HepG2 (cell line): ENCODE measurements around the gene SEMA7A. TPM values are rescaled to one million over a fixed set of nuclear protein-coding genes. Genes with fewer than 3 reads are reported as not detected.

Experiments
- ATAC-seq: fragments of 200-7000 bp; cut with Tn5 transposase; 3 replicates; pipeline ENCODE4 v1.9.1; 2020; ENCODE audit warnings: mild to moderate bottlenecking, moderate library complexity
- BruUV-seq: library from RNA; stranded (reverse); fragments of 400-500 nt; replicated peaks from 2 replicates; lab custom pipeline; 2021; lab: Mats Ljungman, UMichigan
- CTCF ChIA-PET: fragments of 300-600 bp; formaldehyde crosslinking; extraction: SDS; loops from one replicate; lab custom pipeline; 2021; ENCODE audit warnings: low total read pairs, inconsistent platforms, low intra/inter-chr PET ratio; lab: Yijun Ruan, JAX
- POLR2A ChIA-PET: fragments of 350-600 bp; sonication (Branson Sonifier 250); formaldehyde crosslinking; loops from one replicate; lab custom pipeline; 2020; ENCODE audit warnings: antibody characterized with exemption, inconsistent platforms; lab: Yijun Ruan, JAX
- DNase-seq: peaks from one replicate; pipeline ENCODE4 v3.0.0-alpha.2; 2015; ENCODE audit warnings: low spot score
- FAIRE-seq: peaks from 3 replicates; lab custom pipeline; 2011; peaks lifted over from hg19 to GRCh38; lab: Jason Lieb, UNC
- H2AFZ ChIP-seq: one replicate; pipeline ENCODE4 v1.6.1; 2011; ENCODE audit warnings: low read length, inconsistent platforms
- H3K27ac ChIP-seq: fragments of 300-600 bp; 3 replicates; pipeline ENCODE4 v1.8.0; 2011; ENCODE audit warnings: mixed run types, mild to moderate bottlenecking, mixed read lengths, low read length, inconsistent platforms; ENCODE audit not compliant: insufficient read depth; ENCODE audit errors: extremely low read length
- H3K27me3 ChIP-seq, 2 experiments: fragments of 200-600 bp in 1 of 2; 2 replicates in 1 of 2; 3 replicates in 1 of 2; pipeline versions ENCODE4 v1.6.0 to v1.8.0; 2011; ENCODE audit warnings: low read length in 2 of 2, mild to moderate bottlenecking in 2 of 2, moderate library complexity in 2 of 2, inconsistent platforms in 1 of 2; ENCODE audit not compliant: insufficient read depth in 2 of 2, control insufficient read depth in 1 of 2
- H3K36me3 ChIP-seq, 2 experiments: fragments of 200-600 bp in 1 of 2; replicated peaks in 1 of 2; 2 replicates in 1 of 2; 3 replicates in 1 of 2; pipeline versions ENCODE4 v1.5.1 to v1.8.0; 2011; ENCODE audit warnings: low read length in 2 of 2, inconsistent platforms in 1 of 2; ENCODE audit not compliant: insufficient read depth in 2 of 2, control insufficient read depth in 1 of 2
- H3K4me1 ChIP-seq: 2 replicates; pipeline ENCODE4 v1.5.1; 2012; ENCODE audit warnings: low read length, inconsistent platforms; ENCODE audit not compliant: insufficient read depth
- H3K4me2 ChIP-seq: 2 replicates; pipeline ENCODE4 v1.6.0; 2011; ENCODE audit warnings: low read depth, low read length, inconsistent platforms
- H3K4me3 ChIP-seq, 3 experiments: fragments of 200-600 bp in 1 of 3; sonication (generic), shearing (Covaris generic) in 1 of 3; replicated peaks in 1 of 3; 2 replicates each; pipeline ENCODE4 v1.5.1; 2011 to 2016; ENCODE audit warnings: low read length in 3 of 3, inconsistent platforms in 2 of 3, low read depth in 2 of 3, mild to moderate bottlenecking in 2 of 3, control low read depth in 1 of 3, mixed read lengths in 1 of 3; ENCODE audit not compliant: insufficient read depth in 1 of 3
- H3K79me2 ChIP-seq: one replicate; pipeline ENCODE4 v1.6.1; 2011; ENCODE audit warnings: low read length, inconsistent platforms; ENCODE audit not compliant: insufficient read depth
- H3K9ac ChIP-seq: 2 replicates; pipeline ENCODE4 v1.6.0; 2011; ENCODE audit warnings: mild to moderate bottlenecking, low read depth, low read length, inconsistent platforms; ENCODE audit not compliant: insufficient read depth
- H3K9me3 ChIP-seq: 2 replicates; pipeline ENCODE4 v1.5.1; 2012; ENCODE audit warnings: mild to moderate bottlenecking, low read length
- H4K20me1 ChIP-seq: 2 replicates; pipeline ENCODE4 v1.6.0; 2011; ENCODE audit warnings: inconsistent platforms, mild to moderate bottlenecking, low read length, moderate library complexity; ENCODE audit not compliant: insufficient read depth
- MEIS1 ChIP-seq: sonication (generic); formaldehyde crosslinking; IDR thresholded peaks from 2 replicates; pipeline ENCODE4 v1.9.0; 2021; ENCODE audit warnings: mild to moderate bottlenecking, missing genetic modification reagents, moderate library complexity, borderline replicate concordance
- PCBP2 ChIP-seq: fragments of 200-400 bp; formaldehyde crosslinking; optimal IDR thresholded peaks from 2 replicates; pipeline ENCODE3; 2018; ENCODE audit warnings: low read length, low read depth; ENCODE audit not compliant: poor library complexity, severe bottlenecking
- PHF8 ChIP-seq: sonication (generic); formaldehyde crosslinking; IDR thresholded peaks from 2 replicates; pipeline ENCODE4 v1.5.0; 2020; ENCODE audit warnings: missing genetic modification reagents
- RCOR2 ChIP-seq: IDR thresholded peaks from 2 replicates; pipeline ENCODE4 v1.6.1; 2016; ENCODE audit warnings: missing biosample characterization, missing genetic modification reagents
- ZNF225 ChIP-seq: sonication (generic); formaldehyde crosslinking; IDR thresholded peaks from 2 replicates; pipeline ENCODE4 v1.4.0; 2020; ENCODE audit warnings: mild to moderate bottlenecking, missing genetic modification reagents
- ZNF230 ChIP-seq: sonication (generic); formaldehyde crosslinking; IDR thresholded peaks from 2 replicates; pipeline ENCODE4 v1.4.0; 2020; ENCODE audit warnings: mild to moderate bottlenecking, missing genetic modification reagents
- ZNF761 ChIP-seq: sonication (generic); formaldehyde crosslinking; conservative IDR thresholded peaks from 2 replicates; pipeline ENCODE4 v1.4.0; 2020; ENCODE audit warnings: mild to moderate bottlenecking, missing genetic modification reagents
- WGBS: methylation state at CpG from one replicate; pipeline ENCODE4 v1.1.6; 2017; ENCODE audit warnings: low lambda C conversion rate; 5-methylcytosine and 5-hydroxymethylcytosine counted together
- in situ Hi-C: cut with HindIII; loops from 2 replicates; pipeline ENCODE4 v1.10.0; 2017; ENCODE audit warnings: low pct_unique_long_range_greater_than_20kb; ENCODE audit not compliant: extremely low pct_ligation_motif_present
- intact Hi-C: fragments of 100-400 bp; cut with micrococcal nuclease; formaldehyde crosslinking; loops from one replicate; pipeline ENCODE4 v1.10.0; 2022; ENCODE audit not compliant: unreplicated experiment
- polyA plus RNA-seq, 8 experiments: library from polyadenylated mRNA; depleted of rRNA in 3 of 8; stranded (reverse) in 7 of 8; unstranded in 1 of 8; fragments of >200 nt; fragmentation: Illumina TruSeq in 4 of 8; extraction: Trizol in 4 of 8; gene quantifications; 2 replicates each; pipeline versions ENCODE4 v1.2.1 to v1.2.3, GENCODE V29; 2011 to 2016; ENCODE audit warnings: low read depth in 4 of 8, missing spikeins in 1 of 8, mixed read lengths in 1 of 8; ENCODE audit not compliant: insufficient read depth in 1 of 8
- total RNA-seq, 5 experiments: library from RNA; depleted of rRNA; stranded (reverse); fragments of >200 nt; fragmentation: Illumina TruSeq; extraction: Trizol; gene quantifications; 2 replicates each; pipeline ENCODE4 v1.2.3, GENCODE V29; 2016; ENCODE audit warnings: low read depth in 1 of 5
- TF ChIP-seq, protein P1 (sequence below): sonication (generic); formaldehyde crosslinking; conservative IDR thresholded peaks from 2 replicates; pipeline ENCODE4 v1.8.0; 2022; ENCODE audit warnings: mild to moderate bottlenecking, moderate library complexity, missing genetic modification reagents
- TF ChIP-seq, protein P2 (sequence below): sonication (generic); formaldehyde crosslinking; IDR thresholded peaks from 2 replicates; pipeline ENCODE4 v1.4.0; 2020; ENCODE audit warnings: mild to moderate bottlenecking, low read depth, missing genetic modification reagents
- TF ChIP-seq, protein P3 (sequence below): sonication (generic); formaldehyde crosslinking; IDR thresholded peaks from 2 replicates; pipeline ENCODE4 v1.4.0; 2020; ENCODE audit warnings: missing genetic modification reagents

SEMA7A gene
- total and polyA plus RNA-seq, 2 of the 13 experiments (the other 11 are each of a cell fraction or from before 2014, with no cell fraction given) = 9.0 to 15.8 TPM

DNA sequence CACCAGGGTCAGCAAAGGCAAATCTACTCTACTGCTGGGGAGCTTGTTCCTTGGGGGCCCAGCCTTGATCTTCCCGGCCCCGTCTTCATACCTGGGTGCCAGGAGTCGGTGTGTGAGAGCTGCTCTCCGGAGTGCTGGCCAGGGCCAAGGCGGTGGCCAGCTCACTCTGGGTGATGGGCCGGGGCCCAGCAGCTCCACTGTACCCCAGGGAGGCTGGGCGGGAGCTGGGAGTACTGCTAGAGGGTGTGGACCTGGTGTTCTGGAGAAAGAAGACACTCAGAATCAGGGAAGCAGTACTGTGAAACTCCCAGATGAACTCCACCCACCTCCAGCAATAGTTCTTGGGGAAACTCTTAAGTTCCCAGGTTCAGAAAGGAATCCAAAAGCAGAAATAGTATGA, 15.3 kb upstream of the SEMA7A start:
- BruUV-seq = no TSS peak
- Histone ChIP-seq H3K79me2 (no peaks in the 10 kb centered on the region), H3K4me3 (no peak overlapping the region), H3K36me3 (peaks cover 7 to 63% of the 10 kb centered on the region in 2 experiments), H3K27me3 (no peaks in the 10 kb centered on the region), H4K20me1 (no peaks in the 10 kb centered on the region), H2AFZ (no peak overlapping the region), H3K4me2 (no peak overlapping the region), H3K27ac (no peak overlapping the region), H3K9me3 (no peaks in the 10 kb centered on the region), H3K4me1 (peaks cover 52% of the 10 kb centered on the region), H3K9ac (no peak overlapping the region)
- 100% methylated on average over 5 of the region's 7 CpGs for WGBS
- DNase-seq = no peak
- ChIA-PET CTCF (no interaction called here), POLR2A (interaction anchor here (1.3 to 9.6 kb wide), 3 partner anchors 9 to 18 kb away, joined by 4 to 140 read pairs (median 93); partner anchors contain the start of genes SEMA7A and UBL7)
- FAIRE-seq = no peak
- no peak for TF ChIP-seq ZNF230 (CRISPR knock-in tag)
- TF ChIP-seq ZNF225 (CRISPR knock-in tag) = no peak
- in situ Hi-C loops (no loop called here), intact Hi-C loops (no loop called here)
- ATAC-seq = no peak

DNA sequence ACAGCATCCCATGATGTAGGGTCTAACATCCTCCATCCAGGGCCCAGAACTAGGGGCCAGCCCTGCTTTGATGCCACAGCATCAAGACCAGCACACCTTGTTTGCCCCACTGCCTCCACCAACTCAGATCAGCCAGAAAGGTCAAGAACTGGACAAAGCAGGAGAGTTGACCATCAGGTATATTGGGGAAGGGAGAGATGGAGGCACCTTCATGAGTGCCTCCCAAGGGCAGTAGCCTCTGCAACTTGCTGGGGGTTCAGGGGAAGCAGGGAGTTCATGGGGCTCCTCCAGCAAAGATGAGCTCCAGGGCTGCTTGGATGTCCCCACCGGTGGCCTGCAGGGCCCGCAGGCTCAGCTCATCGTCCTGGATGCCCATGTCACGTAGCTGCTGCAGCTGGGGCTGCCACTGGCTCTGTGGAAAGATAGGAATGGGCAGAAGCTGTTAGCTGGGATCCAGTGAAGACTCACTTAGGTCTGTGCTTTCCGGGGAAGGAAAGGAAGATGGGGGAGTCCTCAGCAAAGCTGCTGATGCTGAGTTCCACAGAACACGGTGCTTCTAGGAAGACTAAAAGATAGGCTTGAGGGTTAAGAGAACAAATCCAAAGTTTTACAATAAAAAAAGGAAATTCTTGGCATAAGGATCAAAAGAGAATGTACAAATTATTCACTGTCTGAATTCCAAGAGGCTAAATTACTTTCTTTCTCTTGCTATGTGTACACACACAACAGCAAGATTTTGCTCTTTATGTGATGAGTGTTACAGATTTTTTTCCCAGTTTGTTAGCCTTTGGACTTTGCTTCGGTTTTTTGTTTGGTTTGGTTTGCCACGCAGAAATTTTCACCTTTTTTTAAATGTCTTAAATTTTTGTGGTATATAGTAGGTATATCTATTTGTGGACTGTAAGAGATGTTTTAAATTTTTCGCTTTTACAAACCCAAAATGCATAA, 12.3 kb upstream of the SEMA7A start:
- Histone ChIP-seq H3K27me3 (no peaks in the 10 kb centered on the region), H3K9me3 (no peaks in the 10 kb centered on the region), H2AFZ (no peak overlapping the region), H3K4me1 (peaks cover 70% of the 10 kb centered on the region), H3K27ac (peak overlapping the region; percentile 97), H3K4me3 (peak overlapping the region in 1 of 3 experiments; percentile 25; a peak in 2 of 6 replicates), H3K9ac (peak overlapping the region; percentile 63), H4K20me1 (no peaks in the 10 kb centered on the region), H3K4me2 (peak overlapping the region; percentile 64), H3K79me2 (no peaks in the 10 kb centered on the region), H3K36me3 (peaks cover 5 to 42% of the 10 kb centered on the region in 2 experiments; a peak in 4 of 5 replicates)
- in situ Hi-C loops = no loop called here
- DNase-seq (peak; percentile 67), ATAC-seq (no peak), FAIRE-seq (peak; percentile 78)
- CTCF ChIA-PET = no interaction called here
- no TSS peak for BruUV-seq
- WGBS = 12% methylated on average over 5 of the region's 9 CpGs
- intact Hi-C loops = no loop called here
- POLR2A ChIA-PET = interaction anchor here (6.5 to 9.6 kb wide), 3 partner anchors 13 to 24 kb away, joined by 93 to 140 read pairs (median 107); partner anchors contain the start of genes SEMA7A and UBL7
- TF ChIP-seq, protein P1, sequence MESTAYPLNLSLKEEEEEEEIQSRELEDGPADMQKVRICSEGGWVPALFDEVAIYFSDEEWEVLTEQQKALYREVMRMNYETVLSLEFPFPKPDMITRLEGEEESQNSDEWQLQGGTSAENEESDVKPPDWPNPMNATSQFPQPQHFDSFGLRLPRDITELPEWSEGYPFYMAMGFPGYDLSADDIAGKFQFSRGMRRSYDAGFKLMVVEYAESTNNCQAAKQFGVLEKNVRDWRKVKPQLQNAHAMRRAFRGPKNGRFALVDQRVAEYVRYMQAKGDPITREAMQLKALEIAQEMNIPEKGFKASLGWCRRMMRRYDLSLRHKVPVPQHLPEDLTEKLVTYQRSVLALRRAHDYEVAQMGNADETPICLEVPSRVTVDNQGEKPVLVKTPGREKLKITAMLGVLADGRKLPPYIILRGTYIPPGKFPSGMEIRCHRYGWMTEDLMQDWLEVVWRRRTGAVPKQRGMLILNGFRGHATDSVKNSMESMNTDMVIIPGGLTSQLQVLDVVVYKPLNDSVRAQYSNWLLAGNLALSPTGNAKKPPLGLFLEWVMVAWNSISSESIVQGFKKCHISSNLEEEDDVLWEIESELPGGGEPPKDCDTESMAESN (CRISPR knock-in tag) = no peak
- TF ChIP-seq, protein P2, sequence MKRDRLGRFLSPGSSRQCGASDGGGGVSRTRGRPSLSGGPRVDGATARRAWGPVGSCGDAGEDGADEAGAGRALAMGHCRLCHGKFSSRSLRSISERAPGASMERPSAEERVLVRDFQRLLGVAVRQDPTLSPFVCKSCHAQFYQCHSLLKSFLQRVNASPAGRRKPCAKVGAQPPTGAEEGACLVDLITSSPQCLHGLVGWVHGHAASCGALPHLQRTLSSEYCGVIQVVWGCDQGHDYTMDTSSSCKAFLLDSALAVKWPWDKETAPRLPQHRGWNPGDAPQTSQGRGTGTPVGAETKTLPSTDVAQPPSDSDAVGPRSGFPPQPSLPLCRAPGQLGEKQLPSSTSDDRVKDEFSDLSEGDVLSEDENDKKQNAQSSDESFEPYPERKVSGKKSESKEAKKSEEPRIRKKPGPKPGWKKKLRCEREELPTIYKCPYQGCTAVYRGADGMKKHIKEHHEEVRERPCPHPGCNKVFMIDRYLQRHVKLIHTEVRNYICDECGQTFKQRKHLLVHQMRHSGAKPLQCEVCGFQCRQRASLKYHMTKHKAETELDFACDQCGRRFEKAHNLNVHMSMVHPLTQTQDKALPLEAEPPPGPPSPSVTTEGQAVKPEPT (CRISPR knock-in tag) = no peak
- TF ChIP-seq MEIS1 (CRISPR knock-in tag) (no peak), PHF8 (no peak), ZNF761 (CRISPR knock-in tag) (no peak), PCBP2 (no peak), RCOR2 (CRISPR knock-in tag) (0 out of 2 replicates have a peak, but pooled peaks have one; percentile 44)
- TF ChIP-seq, protein P3, sequence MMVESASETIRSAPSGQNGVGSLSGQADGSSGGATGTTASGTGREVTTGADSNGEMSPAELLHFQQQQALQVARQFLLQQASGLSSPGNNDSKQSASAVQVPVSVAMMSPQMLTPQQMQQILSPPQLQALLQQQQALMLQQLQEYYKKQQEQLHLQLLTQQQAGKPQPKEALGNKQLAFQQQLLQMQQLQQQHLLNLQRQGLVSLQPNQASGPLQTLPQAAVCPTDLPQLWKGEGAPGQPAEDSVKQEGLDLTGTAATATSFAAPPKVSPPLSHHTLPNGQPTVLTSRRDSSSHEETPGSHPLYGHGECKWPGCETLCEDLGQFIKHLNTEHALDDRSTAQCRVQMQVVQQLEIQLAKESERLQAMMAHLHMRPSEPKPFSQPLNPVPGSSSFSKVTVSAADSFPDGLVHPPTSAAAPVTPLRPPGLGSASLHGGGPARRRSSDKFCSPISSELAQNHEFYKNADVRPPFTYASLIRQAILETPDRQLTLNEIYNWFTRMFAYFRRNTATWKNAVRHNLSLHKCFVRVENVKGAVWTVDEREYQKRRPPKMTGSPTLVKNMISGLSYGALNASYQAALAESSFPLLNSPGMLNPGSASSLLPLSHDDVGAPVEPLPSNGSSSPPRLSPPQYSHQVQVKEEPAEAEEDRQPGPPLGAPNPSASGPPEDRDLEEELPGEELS = peak; percentile 25; the same call in 1 of the 2 replicates
